Glomerular endothelial cell (primary cell): Measurements from ENCODE around the gene FAM184A. TPM values are rescaled to one million over a fixed set of nuclear protein-coding genes. Genes with fewer than 3 reads are reported as not detected.
"Not testable (repeated sequence)": the region's sequence is repeated elsewhere in the genome, so short reads cannot be mapped to it uniquely, and the experiment has no call there.

Experiments used
- DNase-seq: peaks from one replicate; pipeline ENCODE4 v3.0.0-alpha.2; 2011; ENCODE audit warnings: low read depth, low spot score; ENCODE audit errors: extremely low read depth
- total RNA-seq: library from RNA; depleted of rRNA; stranded (reverse); fragments of >200 nt; gene quantifications from 2 replicates; pipeline ENCODE4 v1.2.3, GENCODE V29; 2015

The FAM184A gene
- total RNA-seq, 1 donor from 2014 or later = 0.76 TPM

DNA sequence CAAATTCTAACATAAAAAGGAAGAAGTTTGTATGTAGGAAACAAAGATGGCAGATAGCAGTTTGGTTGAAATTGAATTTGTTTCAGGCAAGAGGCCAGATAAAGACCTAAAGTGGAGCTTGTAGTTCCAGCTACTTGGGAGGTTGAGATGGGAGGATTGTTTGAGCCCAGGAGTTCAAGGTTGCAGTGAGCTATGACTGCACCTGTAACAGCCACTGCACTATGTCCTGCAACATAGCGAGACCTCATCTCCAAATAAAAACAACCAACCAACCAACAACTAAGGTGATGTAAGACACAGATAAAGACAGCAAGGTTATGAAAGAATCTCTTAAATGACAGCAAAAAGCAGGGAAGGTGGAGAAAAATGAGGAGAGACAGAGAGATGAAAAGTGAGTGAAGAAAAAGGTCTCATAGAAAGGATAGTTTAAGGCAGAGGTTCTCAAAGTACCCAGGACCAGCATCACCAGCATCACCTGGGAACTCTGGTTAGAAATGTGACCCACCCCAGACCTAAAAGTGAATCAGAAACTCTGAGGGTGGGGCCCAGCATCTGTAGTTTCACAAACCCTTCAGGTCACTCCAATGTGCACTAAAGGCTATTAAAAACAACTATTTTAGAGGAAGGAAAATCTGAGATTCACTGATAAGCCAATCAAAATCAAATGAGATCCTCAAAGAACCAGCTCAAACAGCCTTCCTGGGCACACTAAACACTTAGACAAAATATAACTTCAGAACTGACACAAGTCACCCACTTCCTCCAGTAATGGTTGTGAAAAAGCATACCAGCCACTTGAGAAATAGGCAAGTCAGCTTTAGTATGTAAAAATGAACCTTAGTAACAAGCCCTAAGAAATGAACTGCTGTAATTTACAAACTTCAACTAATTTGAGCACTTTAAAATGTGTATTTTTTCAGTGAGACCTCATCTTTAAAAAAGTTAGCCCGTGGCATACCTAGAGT, 57.6 kb downstream of the FAM184A start:
- no peak for DNase-seq

DNA sequence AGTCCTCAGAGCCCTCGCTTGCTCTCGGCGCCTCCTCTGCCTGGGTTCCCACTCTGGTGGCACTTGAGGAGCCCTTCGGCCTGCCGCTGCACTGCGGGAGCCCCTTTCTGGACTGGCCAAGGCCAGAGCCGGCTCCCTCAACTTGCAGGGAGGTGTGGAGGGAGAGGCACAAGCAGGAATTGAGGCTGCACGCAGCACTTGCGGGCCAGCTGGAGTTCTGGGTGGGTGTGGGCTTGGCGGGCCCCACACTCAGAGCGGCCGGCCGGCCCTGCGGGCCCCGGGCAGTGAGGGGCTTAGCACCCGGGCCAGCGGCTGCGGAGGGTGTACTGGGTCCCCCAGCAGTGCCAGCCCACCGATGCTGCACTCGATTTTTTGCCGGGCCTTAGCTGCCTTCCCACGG, 63.3 kb downstream of the FAM184A start:
- DNase-seq = not testable (repeated sequence)

DNA sequence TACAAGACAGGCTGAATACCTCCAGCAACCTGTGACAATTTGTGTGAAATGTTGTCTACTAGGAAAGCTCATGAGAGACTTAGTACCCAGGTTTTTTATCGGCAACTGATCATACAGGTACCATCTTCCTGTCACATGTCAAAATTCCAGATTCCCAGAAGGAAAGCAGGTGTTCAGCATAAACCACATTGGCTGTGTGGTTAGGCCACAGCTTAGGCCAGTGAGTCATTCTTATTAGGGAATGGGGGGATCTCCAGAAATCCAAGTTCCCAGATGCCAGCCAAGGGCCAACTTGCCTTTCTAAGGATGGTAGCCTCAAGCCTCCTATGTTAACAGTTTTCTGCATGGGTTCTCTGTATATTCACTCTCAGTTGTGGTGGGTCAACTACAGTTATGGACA, 65.9 kb downstream of the FAM184A start:
- no peak for DNase-seq

DNA sequence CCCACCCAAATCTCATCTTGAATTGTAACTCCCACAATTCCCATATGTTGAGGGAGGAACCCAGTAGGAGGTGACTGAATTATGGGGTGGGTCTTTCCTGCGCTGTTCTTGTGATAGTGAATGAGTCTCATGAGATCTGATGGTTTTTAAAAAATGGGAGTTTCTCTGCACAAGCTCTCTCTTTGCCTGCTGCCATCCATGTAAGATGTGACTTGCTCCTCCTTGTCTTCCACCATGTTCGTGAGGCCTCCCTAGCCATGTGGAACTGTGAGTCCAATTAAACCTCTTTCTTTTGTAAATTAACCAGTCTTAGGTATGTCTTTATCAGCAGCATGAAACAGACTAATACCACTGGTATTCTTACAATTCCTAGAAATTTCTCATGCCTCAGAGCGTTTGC, 69.2 kb downstream of the FAM184A start:
- DNase-seq = not testable (repeated sequence)

DNA sequence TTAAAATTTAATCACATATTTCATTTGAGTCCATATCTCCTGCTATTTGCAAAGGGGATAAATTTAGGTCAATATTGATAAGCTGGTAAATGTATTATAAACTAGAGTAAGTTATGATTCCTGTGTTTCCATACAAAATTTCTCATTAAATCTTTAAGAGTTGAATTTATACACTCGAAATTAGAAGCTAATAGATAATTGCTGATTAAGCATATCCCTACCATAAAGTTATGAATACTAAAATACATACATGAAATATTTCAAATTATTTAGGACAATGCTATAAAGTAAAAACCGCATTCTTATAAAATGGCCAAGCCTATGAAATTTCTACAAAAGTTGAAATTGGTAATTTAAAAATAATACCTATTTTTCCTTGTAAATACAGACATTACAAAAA, 71.5 kb downstream of the FAM184A start:
- DNase-seq = no peak

DNA sequence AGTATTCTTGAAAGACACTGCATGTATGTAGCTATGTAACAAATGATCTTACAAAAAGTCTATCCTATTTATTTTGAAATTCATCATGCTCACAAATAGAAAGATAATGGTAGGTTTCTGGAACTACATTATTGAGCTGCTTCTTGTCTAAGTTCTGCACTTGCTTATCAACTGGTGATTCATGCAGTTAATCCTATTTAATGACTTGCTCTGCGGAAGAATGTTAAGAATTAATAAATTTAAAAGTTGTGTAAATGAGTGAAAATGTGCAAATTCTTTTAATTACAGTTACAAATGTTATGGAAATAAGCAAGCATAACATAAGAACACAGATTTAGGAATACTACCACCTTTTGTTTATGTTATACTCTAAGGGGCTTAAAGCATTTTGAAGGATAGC, 76.4 kb downstream of the FAM184A start:
- DNase-seq = no peak

DNA sequence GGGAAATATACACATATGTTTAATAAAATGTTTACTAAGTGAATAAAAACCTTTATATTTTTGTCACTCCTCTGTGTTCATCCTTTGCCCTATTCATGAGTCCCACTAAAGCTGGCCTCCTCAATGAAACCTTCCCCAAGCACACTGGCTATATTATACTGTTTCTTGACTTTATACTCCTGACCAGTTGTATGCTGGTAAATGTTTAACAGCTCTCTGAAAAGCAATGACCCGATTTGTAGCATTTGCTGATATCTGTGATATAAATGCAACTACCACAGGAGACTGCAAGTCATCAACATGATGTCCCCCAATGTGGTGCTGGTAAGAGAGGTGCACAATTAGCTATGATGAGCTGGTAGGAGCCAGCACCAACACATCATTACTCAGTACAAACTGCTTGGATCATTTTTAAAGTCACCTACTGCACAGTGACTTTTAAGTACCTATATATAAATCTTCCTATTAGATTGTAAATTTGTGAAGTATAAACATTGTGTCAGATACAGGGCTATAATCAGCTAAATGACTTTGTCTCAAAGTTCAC, 78.9 kb downstream of the FAM184A start:
- no peak for DNase-seq

DNA sequence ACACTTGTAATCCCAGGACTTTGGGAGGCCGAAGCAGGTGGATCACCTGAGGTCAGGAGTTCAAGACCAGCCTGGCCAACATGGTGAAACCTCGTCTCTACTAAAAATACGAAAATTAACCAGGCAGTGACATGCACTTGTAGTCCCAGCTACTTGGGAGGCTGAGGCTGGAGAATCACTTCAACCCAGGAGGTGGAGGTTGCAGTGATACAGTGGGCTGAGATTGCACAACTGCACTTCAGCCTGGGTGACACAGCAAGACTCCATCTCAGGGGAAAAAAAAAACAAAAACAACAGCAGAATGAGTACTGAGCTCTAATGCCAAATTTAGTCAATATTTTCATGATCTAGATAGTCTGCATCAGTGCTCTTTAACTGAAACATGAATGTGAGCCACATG, 81.0 kb downstream of the FAM184A start:
- DNase-seq = not testable (repeated sequence)

DNA sequence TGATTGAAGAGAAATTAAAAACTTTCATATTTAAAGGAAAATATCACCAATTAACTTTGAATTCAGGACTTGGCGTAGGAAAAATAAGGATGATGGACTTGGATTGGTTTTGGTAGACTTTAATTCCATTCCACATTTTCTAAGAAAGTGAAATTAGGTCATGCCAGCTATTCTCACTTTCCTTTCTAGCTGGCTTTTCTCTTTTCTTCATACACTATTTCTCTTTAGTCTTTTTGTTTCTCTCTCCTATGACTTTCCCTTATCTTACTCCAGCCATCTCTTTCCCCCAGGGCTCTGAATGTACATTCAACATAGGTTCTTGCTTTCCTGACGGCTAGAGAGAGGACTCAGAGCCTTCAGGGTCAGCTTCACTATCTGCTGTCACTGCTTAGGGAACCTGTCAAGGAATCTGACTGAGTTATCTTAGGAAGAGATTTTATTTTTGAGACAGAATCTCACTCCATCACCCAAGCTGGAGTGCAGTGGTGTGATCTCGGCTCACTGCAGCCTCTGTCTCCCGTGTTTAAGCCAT, 82.1 kb downstream of the FAM184A start:
- no peak for DNase-seq

DNA sequence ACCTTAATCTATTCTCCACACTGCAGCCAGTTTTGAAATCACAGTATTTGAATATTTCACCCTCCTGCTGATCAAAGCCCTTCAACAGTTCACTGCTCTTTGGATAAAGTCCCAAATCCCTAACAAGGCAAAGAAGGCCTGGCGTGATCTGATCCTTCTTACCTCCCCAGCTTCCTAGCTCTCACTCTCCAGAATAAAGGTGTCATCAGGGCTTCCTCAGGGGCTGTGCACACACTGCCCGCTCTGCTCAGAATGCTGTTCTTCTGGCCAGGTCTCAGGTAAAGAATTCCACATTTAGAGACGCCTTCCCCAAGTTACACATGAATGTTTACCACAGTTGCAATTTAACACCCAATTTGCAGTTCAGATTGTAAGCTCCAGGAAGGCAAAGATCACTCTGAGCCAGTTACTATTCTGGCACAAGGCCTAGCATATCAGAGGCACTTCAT, 84.6 kb downstream of the FAM184A start:
- DNase-seq = no peak

DNA sequence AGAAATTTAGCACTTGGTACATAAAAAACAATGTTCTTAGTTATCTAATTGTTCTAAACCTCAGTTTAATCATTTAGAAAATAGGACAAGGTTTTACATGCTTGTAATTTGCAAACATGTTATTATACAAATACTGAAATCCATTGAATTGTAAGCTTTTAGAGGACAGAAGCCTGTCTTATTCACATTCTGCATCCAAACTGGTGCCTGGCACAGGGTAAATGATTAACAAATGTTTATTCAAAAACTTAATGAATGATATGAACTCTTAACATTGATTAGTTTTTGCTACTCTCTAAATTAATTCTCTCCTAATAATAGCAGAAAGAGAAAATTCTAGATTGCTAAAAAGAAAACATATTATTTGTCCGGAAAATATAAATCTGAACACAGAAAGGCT, 85.1 kb downstream of the FAM184A start:
- DNase-seq = no peak

DNA sequence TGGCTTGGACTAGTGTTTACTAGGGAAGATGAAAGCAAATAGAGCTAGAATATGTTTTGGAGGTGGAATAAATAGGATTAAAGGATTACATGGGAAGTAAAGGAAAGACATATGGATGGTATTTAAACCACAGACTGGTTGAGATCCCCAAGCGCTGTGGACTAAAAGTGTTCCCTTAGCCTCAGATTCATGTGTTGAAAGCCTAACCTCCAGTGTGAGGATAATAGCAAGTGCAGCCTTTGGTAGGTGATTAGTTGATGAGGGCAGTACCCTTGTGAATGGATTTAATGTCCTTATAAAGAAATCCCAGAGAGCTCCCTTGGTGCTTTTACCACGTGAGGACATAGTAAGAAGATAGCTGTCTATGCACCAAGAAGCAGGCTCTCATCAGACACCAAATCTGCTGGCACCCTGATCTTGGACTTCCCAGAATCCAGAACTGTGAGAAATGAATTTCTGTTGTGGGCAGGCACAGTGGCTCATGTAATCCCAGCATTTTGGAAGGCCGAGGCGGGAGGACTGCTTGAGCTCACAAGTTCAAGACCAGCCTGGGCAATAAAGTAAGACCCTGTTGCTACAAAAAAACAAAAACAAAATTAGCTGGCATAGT, 86.2 kb downstream of the FAM184A start:
- no peak for DNase-seq

DNA sequence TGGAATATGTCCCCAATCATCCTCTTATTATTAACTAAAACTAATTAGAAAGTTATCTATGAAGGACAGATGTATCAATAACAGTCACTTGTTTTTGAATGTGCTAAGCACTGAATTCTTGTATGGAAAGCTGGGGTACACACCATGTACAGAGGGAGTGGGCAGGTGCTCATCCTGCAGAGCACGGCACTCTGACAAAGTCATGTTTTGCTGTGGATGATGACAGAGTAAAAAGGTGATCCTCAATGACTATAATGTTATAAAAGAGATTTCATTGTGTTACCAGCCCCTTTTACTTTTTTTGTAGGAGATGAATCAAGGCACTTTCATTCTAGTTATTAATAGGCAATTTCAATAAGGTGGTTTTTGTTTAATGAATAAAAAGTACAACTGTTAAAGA, 92.2 kb downstream of the FAM184A start:
- no peak for DNase-seq

DNA sequence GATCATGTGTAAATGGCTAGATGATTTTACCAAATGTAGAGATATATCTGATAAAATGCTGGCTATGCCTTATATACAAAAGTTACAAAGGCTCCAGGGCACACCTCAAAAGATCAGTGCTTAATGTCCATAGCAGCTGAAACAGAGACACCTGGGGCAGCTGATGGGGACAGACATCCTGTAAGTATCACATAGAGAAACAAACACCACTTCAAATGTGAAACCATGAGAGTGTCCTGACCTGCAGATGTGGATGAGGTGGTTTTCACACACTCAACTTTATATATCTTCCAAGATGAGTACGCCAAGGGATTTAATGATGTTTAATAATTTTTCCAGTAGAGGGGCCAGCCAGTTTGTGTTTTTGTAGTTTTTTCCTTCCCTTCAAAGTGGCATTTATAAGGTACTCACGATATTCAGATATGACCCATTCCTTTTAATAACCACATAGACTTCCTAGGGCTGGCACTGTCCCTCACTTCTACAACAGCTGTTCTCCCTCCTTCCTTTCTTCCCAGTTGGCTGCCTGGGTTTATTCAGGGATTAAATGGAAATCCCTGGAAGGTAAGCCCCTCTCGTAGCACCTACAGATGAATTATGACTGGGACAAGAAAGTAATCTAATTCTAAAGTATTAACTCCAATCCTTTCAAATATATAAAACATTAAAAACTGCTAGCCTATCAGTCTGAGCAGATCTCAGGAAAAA, 93.2 kb downstream of the FAM184A start:
- no peak for DNase-seq

DNA sequence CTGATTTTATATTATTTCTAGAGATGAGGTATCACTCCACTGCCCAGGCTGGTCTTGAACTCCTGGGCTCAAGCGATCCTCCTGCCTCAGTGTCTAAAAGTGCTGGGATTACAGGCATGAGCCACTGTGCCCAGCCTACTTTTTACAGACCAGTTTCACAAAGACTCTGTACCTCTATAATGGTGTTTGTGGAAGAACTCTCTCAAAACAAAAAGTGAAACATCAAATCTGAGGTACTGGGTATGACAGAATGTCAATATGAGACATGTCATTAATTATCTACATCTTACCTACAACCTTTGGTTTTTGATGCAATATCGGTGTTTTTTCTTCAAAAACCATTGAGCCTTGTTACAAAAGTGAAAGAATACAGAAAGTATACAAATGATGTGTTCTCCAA, 94.1 kb downstream of the FAM184A start:
- no peak for DNase-seq

DNA sequence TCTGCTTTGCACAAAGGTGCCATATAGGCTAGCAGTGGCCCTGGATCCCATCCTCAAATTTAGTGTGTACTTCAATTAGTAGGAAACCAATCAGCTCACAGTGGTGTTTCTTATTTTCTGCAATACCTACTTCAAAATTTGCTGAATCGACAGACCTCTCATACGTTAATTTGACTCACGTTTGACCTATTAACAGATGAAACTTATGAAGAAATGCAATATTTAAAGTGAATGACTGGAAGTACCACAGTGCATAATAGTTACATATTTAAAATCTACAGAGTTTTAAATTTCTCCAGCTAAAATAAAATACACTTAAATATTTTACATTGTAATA, 95.9 kb downstream of the FAM184A start:
- DNase-seq = no peak

DNA sequence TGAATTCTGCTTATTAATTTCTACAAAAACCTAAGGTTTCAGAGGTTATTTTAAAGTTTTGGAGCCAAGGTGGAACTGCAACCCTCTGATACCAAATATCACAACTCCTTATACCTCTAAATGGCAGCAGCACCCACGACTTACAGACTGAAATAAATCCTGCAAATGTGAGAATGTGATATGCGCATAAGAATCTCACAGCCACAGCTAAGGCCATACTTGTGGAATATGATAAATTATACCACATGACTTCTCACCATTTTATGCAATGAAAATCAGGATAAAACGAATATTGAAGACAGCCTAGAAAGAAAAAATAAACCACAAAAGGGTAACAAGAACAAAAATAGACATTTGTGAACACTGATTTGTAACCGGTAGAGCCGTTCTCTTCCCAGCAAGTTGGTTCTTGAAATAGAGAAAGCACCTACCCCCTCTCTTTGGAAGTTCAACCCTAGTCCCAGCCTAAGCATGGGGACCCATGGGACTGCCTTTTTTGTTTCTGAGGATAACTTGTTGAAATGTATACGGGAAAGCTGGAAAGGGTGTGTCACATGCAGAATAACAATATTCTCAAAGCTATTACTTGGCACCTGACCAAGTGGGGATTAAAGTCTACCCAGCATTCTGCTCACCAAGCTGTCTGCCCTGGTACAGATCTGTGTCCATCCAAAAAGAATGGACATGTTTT, 96.4 kb downstream of the FAM184A start:
- DNase-seq = no peak

DNA sequence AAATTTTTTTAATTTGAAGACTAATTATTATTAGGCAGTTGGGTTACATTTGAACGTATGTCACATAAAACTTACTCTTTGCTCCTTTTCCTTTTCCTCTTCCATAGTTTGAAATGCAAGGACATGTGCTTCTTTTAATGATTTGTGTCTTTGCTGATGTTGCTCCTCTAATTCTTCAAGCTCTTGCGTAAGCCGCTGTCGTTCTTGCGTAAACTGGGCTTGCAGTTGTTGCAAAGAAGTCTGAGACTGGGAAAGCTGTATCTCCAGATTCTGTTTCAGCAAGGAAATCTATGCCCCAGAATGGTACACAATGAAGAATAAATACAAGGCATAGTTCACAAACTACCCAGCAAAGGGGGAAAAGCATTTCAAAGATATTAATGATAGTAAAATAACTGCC, 98.4 kb downstream of the FAM184A start:
- no peak for DNase-seq

DNA sequence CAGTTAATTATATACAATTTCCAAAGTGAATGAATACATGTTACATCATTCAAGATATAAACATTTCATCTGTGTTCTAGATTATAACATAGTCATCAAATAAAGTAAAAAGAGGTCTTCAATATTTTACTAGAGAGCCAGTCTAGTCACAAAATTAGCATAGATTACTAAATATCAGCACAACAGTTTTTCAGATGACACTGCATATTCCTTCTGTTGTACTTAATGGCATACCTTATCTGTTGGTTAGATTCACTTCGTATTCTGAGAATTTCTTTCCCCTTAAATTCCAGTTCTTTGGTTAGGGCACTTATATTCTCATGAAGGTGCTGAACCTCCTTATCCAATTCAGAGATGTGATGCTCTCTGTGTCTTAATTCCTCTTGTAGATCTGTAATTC, 103.7 kb downstream of the FAM184A start:
- DNase-seq = no peak

DNA sequence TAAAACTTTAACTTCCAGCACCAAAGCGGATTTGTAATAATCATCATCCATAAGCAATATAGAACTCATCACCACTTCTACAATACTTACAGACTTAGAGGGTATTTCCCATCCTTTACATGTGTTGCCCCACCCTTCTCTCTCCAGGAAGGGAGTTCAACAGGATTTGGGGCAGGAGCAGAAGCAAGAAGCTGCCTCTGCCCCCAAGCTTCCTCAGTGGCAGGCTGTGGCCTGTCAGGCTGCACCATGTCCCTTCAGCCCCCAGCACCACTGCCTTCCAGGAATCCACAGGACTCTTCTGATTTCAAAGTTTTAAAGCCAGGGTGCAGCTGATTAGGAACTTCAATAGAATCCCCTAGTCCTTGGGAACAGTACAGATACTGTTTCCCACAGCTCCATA, 106.8 kb downstream of the FAM184A start:
- DNase-seq = no peak

DNA sequence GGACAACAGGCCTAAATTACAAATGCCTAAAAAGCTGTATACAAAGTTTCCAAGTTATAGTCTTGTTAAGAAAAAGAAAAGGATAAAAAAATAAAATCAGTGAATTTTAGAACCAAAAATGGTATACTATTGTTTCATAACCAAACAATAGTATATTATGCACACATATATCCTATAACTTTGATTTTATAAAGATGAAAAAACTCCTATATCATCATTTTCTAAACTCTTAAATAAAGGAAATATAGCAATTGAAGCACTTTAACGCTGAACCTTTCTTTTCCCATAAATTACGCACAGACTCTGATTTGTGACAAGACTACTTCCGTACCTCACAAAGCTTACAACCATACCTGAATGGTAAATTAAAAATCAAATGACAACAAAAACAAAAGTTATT, 107.6 kb downstream of the FAM184A start:
- DNase-seq = no peak
